GM12892 (cell line): ENCODE measurements around the gene TMEM253.

Experiments used
- POLR2A ChIP-seq: IDR thresholded peaks from 2 replicates; pipeline ENCODE4 v1.6.1; 2011; ENCODE audit warnings: low read depth, low read length, control low read depth
- POLR2AphosphoS5 ChIP-seq: IDR thresholded peaks from 2 replicates; pipeline ENCODE4 v1.6.1; 2011; ENCODE audit warnings: low read depth, low read length, control low read depth

GRCh38 chr14:21072031-21072473 lies 28.8 kb upstream of the TMEM253 start:
- TF ChIP-seq POLR2AphosphoS5: no peak
- TF ChIP-seq POLR2A: no peak
